Spleen (tissue), 11 donors: Measurements from ENCODE around the gene UBE2L5. TPM values are rescaled to one million over a fixed set of nuclear protein-coding genes. Genes with fewer than 3 reads are reported as not detected.
"Not testable (repeated sequence)": the region's sequence is repeated elsewhere in the genome, so short reads cannot be mapped to it uniquely, and the experiment has no call there.

Experiments
- DNase-seq: peaks from one replicate; pipeline ENCODE4 v3.0.0-alpha.2; 2020
- H3K27ac ChIP-seq, 8 donors: fragments of 200-600 bp; sonication (generic) in 7 of 8; 1 replicate in 4 of 8; 2 replicates in 4 of 8; pipeline versions ENCODE4 v1.5.0 to v1.8.0; 2016 to 2021; ENCODE audit warnings: inconsistent platforms in 4 of 8, mild to moderate bottlenecking in 4 of 8, moderate library complexity in 1 of 8
- H3K27me3 ChIP-seq, 7 donors: fragments of 200-600 bp; sonication (generic) in 6 of 7; replicated peaks in 1 of 7; 1 replicate in 4 of 7; 2 replicates in 3 of 7; pipeline versions ENCODE4 v1.5.0 to v1.8.0; 2016 to 2021; ENCODE audit warnings: inconsistent platforms in 3 of 7, mild to moderate bottlenecking in 1 of 7
- H3K36me3 ChIP-seq, 6 donors: fragments of 200-600 bp; sonication (generic) in 5 of 6; 1 replicate in 4 of 6; 2 replicates in 2 of 6; pipeline versions ENCODE4 v1.5.0 to v1.8.0; 2016 to 2021; ENCODE audit warnings: inconsistent platforms in 2 of 6
- H3K4me1 ChIP-seq, 6 donors: fragments of 200-600 bp; sonication (generic) in 5 of 6; 1 replicate in 3 of 6; 2 replicates in 3 of 6; pipeline versions ENCODE4 v1.5.0 to v1.8.0; 2016 to 2021; ENCODE audit warnings: inconsistent platforms in 3 of 6
- H3K4me3 ChIP-seq, 8 donors: fragments of 200-600 bp; sonication (generic) in 7 of 8; 1 replicate in 4 of 8; 2 replicates in 4 of 8; pipeline versions ENCODE4 v1.5.0 to v1.8.0; 2016 to 2021; ENCODE audit warnings: inconsistent platforms in 4 of 8, mild to moderate bottlenecking in 4 of 8, moderate library complexity in 2 of 8
- H3K9me3 ChIP-seq, 8 donors: fragments of 200-600 bp; sonication (generic) in 7 of 8; 1 replicate in 4 of 8; 2 replicates in 4 of 8; pipeline versions ENCODE4 v1.5.0 to v1.8.0; 2016 to 2021; ENCODE audit warnings: inconsistent platforms in 4 of 8
- CTCF ChIP-seq, 11 experiments: fragments of 200-600 bp in 7 of 11; fragments of 450-650 bp in 4 of 11; sonication (generic) in 4 of 11; IDR thresholded peaks in 8 of 11; conservative IDR thresholded peaks in 3 of 11; 1 replicate in 7 of 11; 2 replicates in 4 of 11; pipeline versions ENCODE4 v1.4.0 to v1.8.0; 2016 to 2021; ENCODE audit warnings: antibody characterized with exemption in 11 of 11, inconsistent platforms in 4 of 11, mild to moderate bottlenecking in 1 of 11
- POLR2A ChIP-seq, 3 donors: fragments of 450-650 bp; IDR thresholded peaks; one replicate each; pipeline ENCODE4 v1.5.1; 2017; ENCODE audit warnings: antibody characterized with exemption in 3 of 3, mild to moderate bottlenecking in 1 of 3
- POLR2AphosphoS5 ChIP-seq, 3 donors: sonication (generic); formaldehyde crosslinking; IDR thresholded peaks; one replicate each; pipeline ENCODE4 v1.5.1; 2017; ENCODE audit warnings: antibody characterized with exemption in 3 of 3
- WGBS, 5 donors: extraction: QIAGEN DNeasy Blood & Tissue Kit in 3 of 5; methylation state at CpG; one replicate each; pipeline versions ENCODE4 v1.1.5 to v1.1.7; 2013 to 2018; 5-methylcytosine and 5-hydroxymethylcytosine counted together
- intact Hi-C: fragments of 100-400 bp; cut with DNase I; formaldehyde crosslinking; loops from one replicate; pipeline ENCODE4 v1.15.0; 2023; ENCODE audit warnings: low total_unique reads
- polyA plus RNA-seq, 3 donors: library from polyadenylated mRNA; stranded (reverse); fragments of 200-250 nt; gene quantifications; one replicate each; pipeline ENCODE4 v1.2.1, GENCODE V29; 2013
- total RNA-seq, 7 donors: library from RNA; depleted of rRNA in 3 of 7; stranded (reverse); fragments of >200 nt in 3 of 7; fragmentation: NEBNext Ultra II Directional in 4 of 7; extraction: Animal tissue kit (Norgen Biotek cat#: 25700) in 4 of 7; gene quantifications; one replicate each; pipeline versions ENCODE4 v1.1.0 to v1.2.1, GENCODE V29; 2016 to 2021
- donor health status: healthy with polysubstance abuse.
- donor health status: DM: no; HTN: no; CAD: no; lungs with moderate emphysema.
- donor health status: DM: no; HTN: no; CAD: no.
- donor health status: Bipolar disorder and iron deficiency.
- donor health status: healthy.
- donor health status: DM: no; HTN: no; CAD: no.
- donor health status: DM: yes; HTN: yes; CAD: no.

Gene UBE2L5
- total and polyA plus RNA-seq, 10 donors = 0.05 TPM; not detected in 9

- Histone ChIP-seq H3K9me3 (no peaks in the 10 kb centered on the region), H3K4me3 (peak overlapping the region in 1 of 8 donors; percentile 41), H3K27ac (peak overlapping the region in 7 of 8 donors; percentile 52 to 87 (median 81)), H3K4me1 (peaks cover 8 to 56% (median 44%) of the 10 kb centered on the region in 6 donors), H3K36me3 (no peaks in the 10 kb centered on the region), H3K27me3 (no peaks in the 10 kb centered on the region)
- DNase-seq = peak; percentile 84
- intact Hi-C loops = no loop called here
- 69 to 83% (median 74%) methylated on average over 12 of the region's 12 CpGs for WGBS, 5 donors
- peak in 1 of 3 donors; percentile 42 for TF ChIP-seq POLR2A (IDR thresholded peaks at IDR 0.05)
- no peak for TF ChIP-seq CTCF (IDR thresholded peaks at IDR 0.05 in 8 of 11, conservative IDR thresholded peaks at IDR 0.05 in 3 of 11)
- peak in 2 of 3 donors; percentile 60 to 80 for TF ChIP-seq POLR2AphosphoS5 (IDR thresholded peaks at IDR 0.05)
These were observed 21.7 kb downstream of the UBE2L5 start for GRCh38 chr13:30443957-30444404.

GRCh38 chr13:30446126-30446500 is 23.8 kb downstream of the UBE2L5 start:
- intact Hi-C loops = no loop called here
- H3K27me3 ChIP-seq = no peaks in the 10 kb centered on the region
- no peaks in the 10 kb centered on the region for H3K36me3 ChIP-seq
- TF ChIP-seq POLR2AphosphoS5 (IDR thresholded peaks at IDR 0.05) = no peak
- no peak for TF ChIP-seq POLR2A (IDR thresholded peaks at IDR 0.05)
- TF ChIP-seq CTCF (IDR thresholded peaks at IDR 0.05 in 8 of 11, conservative IDR thresholded peaks at IDR 0.05 in 3 of 11) = no peak
- peak overlapping the region; percentile 2 to 66 (median 36) for H3K4me3 ChIP-seq
- peak overlapping the region; percentile 59 to 87 (median 78) for H3K27ac ChIP-seq
- H3K4me1 ChIP-seq = peaks cover 8 to 53% (median 43%) of the 10 kb centered on the region in 6 donors
- no peak for DNase-seq
- H3K9me3 ChIP-seq = no peaks in the 10 kb centered on the region
- WGBS, 5 donors = 31 to 50% (median 34%) methylated on average over 7 of the region's 7 CpGs

GRCh38 chr13:30448441-30448840 is 26.1 kb downstream of the UBE2L5 start:
- H3K9me3 ChIP-seq = no peaks in the 10 kb centered on the region
- no peak overlapping the region for H3K4me3 ChIP-seq
- H3K36me3 ChIP-seq = no peaks in the 10 kb centered on the region
- intact Hi-C loops = no loop called here
- no peak overlapping the region for H3K27ac ChIP-seq
- DNase-seq = no peak
- WGBS, 5 donors = 90 to 97% (median 92%) methylated on average over 4 of the region's 4 CpGs
- peaks cover 8 to 38% (median 33%) of the 10 kb centered on the region in 6 donors for H3K4me1 ChIP-seq
- no peak for TF ChIP-seq POLR2AphosphoS5 (IDR thresholded peaks at IDR 0.05)
- H3K27me3 ChIP-seq = no peaks in the 10 kb centered on the region

- no peak for TF ChIP-seq POLR2AphosphoS5 (IDR thresholded peaks at IDR 0.05)
- TF ChIP-seq CTCF (IDR thresholded peaks at IDR 0.05 in 8 of 11, conservative IDR thresholded peaks at IDR 0.05 in 3 of 11) = no peak
- TF ChIP-seq POLR2A (IDR thresholded peaks at IDR 0.05) = no peak
- Histone ChIP-seq H3K27me3 (no peaks in the 10 kb centered on the region), H3K4me1 (peaks cover 7 to 29% (median 23%) of the 10 kb centered on the region in 6 donors), H3K36me3 (no peaks in the 10 kb centered on the region), H3K4me3 (no peak overlapping the region), H3K9me3 (no peaks in the 10 kb centered on the region), H3K27ac (no peak overlapping the region)
- DNase-seq = no peak
- 98 to 100% (median 98%) methylated on average over 2 of the region's 2 CpGs for WGBS, 5 donors
- intact Hi-C loops = loop anchor here (10.0 kb wide), 1 partner anchor 95 kb away; no protein-coding TSS in a partner anchor
These were observed 27.8 kb downstream of the UBE2L5 start for GRCh38 chr13:30450066-30450465.

GRCh38 chr13:30451476-30451875 is 29.2 kb downstream of the UBE2L5 start:
- not testable (repeated sequence) for H3K27me3 ChIP-seq, H3K36me3 ChIP-seq, H3K9me3 ChIP-seq, DNase-seq, H3K27ac ChIP-seq, H3K4me3 ChIP-seq
- intact Hi-C loops = loop anchor here (10.0 kb wide), 1 partner anchor 97 kb away; no protein-coding TSS in a partner anchor
- peaks cover 0 to 16% (median 11%) of the 10 kb centered on the region in 6 donors for H3K4me1 ChIP-seq
- WGBS, 5 donors = 93 to 98% (median 95%) methylated on average over 12 of the region's 12 CpGs
